NCI-H1436 treated with DMSO at 0.1 percent for 48 hours (cell line): ENCODE results near the gene TPBGL.

Experiments used
- DNase-seq: peaks from one replicate; lab custom pipeline; 2025; lab: John Stamatoyannopoulos, UW

TPBGL gene

GRCh38 chr11:75246006-75246670 lies 5.6 kb downstream of the TPBGL start:
- no peak for DNase-seq

GRCh38 chr11:75246671-75247350 lies 6.2 kb downstream of the TPBGL start:
- DNase-seq: no peak

- DNase-seq: no peak
Observed at GRCh38 chr11:75248924-75249256, 8.3 kb downstream of the TPBGL start.

- no peak for DNase-seq
Observed at GRCh38 chr11:75249704-75250103, 9.1 kb downstream of the TPBGL start.

GRCh38 chr11:75254326-75254725 lies 13.8 kb downstream of the TPBGL start:
- no peak for DNase-seq

- DNase-seq: no peak
Observed at GRCh38 chr11:75260396-75261170, 20.0 kb downstream of the TPBGL start.

- no peak for DNase-seq
Observed at GRCh38 chr11:75261902-75262361, 21.4 kb downstream of the TPBGL start.

GRCh38 chr11:75262436-75262835 lies 21.9 kb downstream of the TPBGL start:
- no peak for DNase-seq

- DNase-seq: no peak
Observed at GRCh38 chr11:75262961-75263852, 22.6 kb downstream of the TPBGL start.

- no peak for DNase-seq
Observed at GRCh38 chr11:75263944-75264349, 23.4 kb downstream of the TPBGL start.

- DNase-seq: no peak
Observed at GRCh38 chr11:75264356-75264755, 23.8 kb downstream of the TPBGL start.

- DNase-seq: no peak
Observed at GRCh38 chr11:75264971-75265370, 24.4 kb downstream of the TPBGL start.

- DNase-seq: no peak
Observed at GRCh38 chr11:75265851-75266531, 25.4 kb downstream of the TPBGL start.

GRCh38 chr11:75267171-75267970 lies 26.8 kb downstream of the TPBGL start:
- DNase-seq: no peak

- DNase-seq: no peak
Observed at GRCh38 chr11:75268626-75269366, 28.2 kb downstream of the TPBGL start.

- no peak for DNase-seq
Observed at GRCh38 chr11:75269367-75269660, 28.7 kb downstream of the TPBGL start.

GRCh38 chr11:75269896-75270295 lies 29.3 kb downstream of the TPBGL start:
- DNase-seq: no peak

- DNase-seq: no peak
Observed at GRCh38 chr11:75270896-75271418, 30.4 kb downstream of the TPBGL start.

GRCh38 chr11:75271730-75272129 lies 31.2 kb downstream of the TPBGL start:
- no peak for DNase-seq

GRCh38 chr11:75272391-75272790 lies 31.8 kb downstream of the TPBGL start:
- DNase-seq: no peak
